HG03108 (cell line): ENCODE measurements around the gene PRSS12.
"Not testable (repeated sequence)": the region's sequence is repeated elsewhere in the genome, so short reads cannot be mapped to it uniquely, and the experiment has no call there.

ENCODE experiments used
- ATAC-seq: cut with Tn5 transposase; IDR thresholded peaks from one replicate; pipeline ENCODE4 v1.9.1; 2021; ENCODE audit warnings: moderate library complexity; ENCODE audit not compliant: unreplicated experiment

Gene PRSS12

GRCh38 chr4:118352843-118353533, at the start of gene PRSS12:
TSS of gene PRSS12 (minus strand) at chr4:118353003. CDS start at chr4:118352720, 283 bp downstream.
- peak; percentile 98 for ATAC-seq

- no peak for ATAC-seq
Measured at GRCh38 chr4:118400356-118400755, 47.6 kb upstream of the PRSS12 start.

GRCh38 chr4:118399883-118400282, 47.1 kb upstream of the PRSS12 start:
- ATAC-seq = not testable (repeated sequence)

GRCh38 chr4:118398226-118399090, 45.7 kb upstream of the PRSS12 start:
- peak; percentile 91 for ATAC-seq

GRCh38 chr4:118397623-118397979, 44.8 kb upstream of the PRSS12 start:
- no peak for ATAC-seq

- ATAC-seq = no peak
Measured at GRCh38 chr4:118396881-118397622, 44.2 kb upstream of the PRSS12 start.

GRCh38 chr4:118395057-118395644, 42.3 kb upstream of the PRSS12 start:
- no peak for ATAC-seq

GRCh38 chr4:118392509-118392908, 39.7 kb upstream of the PRSS12 start:
- not testable (repeated sequence) for ATAC-seq

- no peak for ATAC-seq
Measured at GRCh38 chr4:118390121-118390520, 37.3 kb upstream of the PRSS12 start.

- ATAC-seq = no peak
Measured at GRCh38 chr4:118389721-118390120, 36.9 kb upstream of the PRSS12 start.

- no peak for ATAC-seq
Measured at GRCh38 chr4:118388606-118389005, 35.8 kb upstream of the PRSS12 start.

GRCh38 chr4:118381902-118382301, 29.1 kb upstream of the PRSS12 start:
- ATAC-seq = no peak

GRCh38 chr4:118373614-118374255, 20.9 kb upstream of the PRSS12 start:
- ATAC-seq = no peak

GRCh38 chr4:118372251-118372650, 19.4 kb upstream of the PRSS12 start:
- no peak for ATAC-seq

GRCh38 chr4:118369231-118369630, 16.4 kb upstream of the PRSS12 start:
- ATAC-seq = no peak

- no peak for ATAC-seq
Measured at GRCh38 chr4:118367872-118368271, 15.1 kb upstream of the PRSS12 start.

- no peak for ATAC-seq
Measured at GRCh38 chr4:118367361-118367760, 14.6 kb upstream of the PRSS12 start.

GRCh38 chr4:118363166-118363565, 10.4 kb upstream of the PRSS12 start:
- ATAC-seq = no peak

GRCh38 chr4:118361192-118361591, 8.4 kb upstream of the PRSS12 start:
- no peak for ATAC-seq

GRCh38 chr4:118360106-118360505, 7.3 kb upstream of the PRSS12 start:
- ATAC-seq = no peak

- no peak for ATAC-seq
Measured at GRCh38 chr4:118357601-118358000, 4.8 kb upstream of the PRSS12 start.
